Measurements from ENCODE around the gene CUL4A. TPM values are rescaled to one million over a fixed set of nuclear protein-coding genes. Genes with fewer than 3 reads are reported as not detected.

CUL4A gene
- total RNA-seq, 5 donors from 2014 or later (not counting 1 experiment from before 2014, with no cell fraction given), result 80.3 to 94.5 (median 82.7) TPM

DNA sequence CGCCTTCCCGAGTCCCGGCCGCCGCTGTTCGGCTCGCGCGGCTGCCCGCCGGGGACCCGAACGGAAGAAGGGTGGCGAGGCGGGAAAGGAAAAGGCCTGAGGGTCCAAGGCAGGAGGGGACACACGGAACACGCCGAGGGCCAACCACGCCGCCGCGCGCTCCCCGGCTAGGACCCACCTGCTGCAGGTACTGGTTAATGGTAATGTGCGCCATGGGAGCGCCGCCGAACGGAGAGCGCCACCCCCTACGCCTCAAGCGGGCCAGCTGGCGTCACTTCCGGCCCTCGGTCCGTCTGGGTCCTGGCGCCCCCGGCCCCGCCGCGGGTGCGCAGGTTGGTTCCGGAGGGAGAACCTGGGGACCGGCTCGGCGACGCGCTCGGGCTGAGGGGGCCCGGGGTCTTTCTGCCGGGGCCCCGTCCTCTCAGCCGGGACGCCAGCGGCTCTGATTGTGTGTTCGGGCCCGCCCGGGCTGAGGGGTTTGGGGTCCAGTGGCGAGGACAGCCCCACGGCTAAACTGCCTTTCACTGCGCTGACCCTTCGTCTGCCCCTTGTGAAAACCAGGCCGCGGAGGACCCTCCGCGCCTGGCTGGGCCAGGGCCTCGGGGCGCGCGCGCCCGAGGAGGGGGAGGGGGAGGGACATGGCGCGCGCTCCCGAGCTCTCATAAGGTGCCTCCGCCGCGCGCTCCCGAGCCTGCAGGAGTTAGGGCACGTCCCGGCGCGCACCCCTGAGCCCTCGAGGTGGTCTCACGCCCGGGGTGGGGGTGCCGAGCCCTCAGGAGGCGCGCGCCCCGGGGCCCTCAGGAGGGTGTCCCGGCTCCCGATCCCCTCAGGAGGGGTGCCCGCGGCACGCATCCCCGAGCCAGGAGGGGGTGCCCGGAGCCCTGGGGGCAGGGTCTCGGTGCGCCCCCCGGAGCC, 735 bp upstream of the CUL4A start, which contains the start of gene PCID2:
Gene PCID2 (minus strand): TSS at position 249 of the 915 bp plus-strand sequence. CDS start 35 bp downstream, at position 214.
- peak within 1 kb of the TSS; percentile 86 to 92 (median 87) for H3K4me3 Mint-ChIP-seq
- H3K27me3 Mint-ChIP-seq, result no peaks in the 10 kb centered on the region
- Histone ChIP-seq H3K4me1 (ENCODE audit: control insufficient read depth in 1 of 2, extremely low read depth in 1 of 2, insufficient read depth in 2 of 2, low read length in 2 of 2) (peaks cover 36 to 53% of the 10 kb centered on the region in 2 experiments), H3K27me3 (replicated peaks in 1 of 2; ENCODE audit: control insufficient read depth in 2 of 2, extremely low read depth in 1 of 2, insufficient read depth in 2 of 2, low read length in 1 of 2) (no peaks in the 10 kb centered on the region), H3K9me3 (no peaks in the 10 kb centered on the region), H3K36me3 (ENCODE audit: control insufficient read depth in 2 of 2, extremely low read depth in 1 of 2, insufficient read depth in 1 of 2, low read length in 1 of 2) (peaks cover 0 to 45% of the 10 kb centered on the region in 2 donors), H3K4me3 (ENCODE audit: control insufficient read depth in 1 of 2, extremely low read depth in 1 of 2, low read length in 1 of 2) (peak within 1 kb of the TSS; percentile 64 to 84), H3K27ac (ENCODE audit: low read length) (peak within 1 kb of the TSS; percentile 96)
- peaks cover 66 to 68% (median 68%) of the 10 kb centered on the region in 3 donors for H3K4me1 Mint-ChIP-seq
- POLR2A ChIA-PET, result no interaction called here
- under 1% methylated on average over 96 of the region's 103 CpGs for WGBS (ENCODE audit: insufficient coverage)
- H3K9me3 Mint-ChIP-seq, result no peaks in the 10 kb centered on the region
- ATAC-seq (replicated peaks in 1 of 4) (peak; percentile 72 to 77 (median 73)), DNase-seq (peak; percentile 78 to 95 (median 87))
- CTCF ChIA-PET, result no interaction called here
- peaks cover 22% of the 10 kb centered on the region for H3K36me3 Mint-ChIP-seq
- peak within 1 kb of the TSS; percentile 77 to 86 for H3K27ac Mint-ChIP-seq

DNA sequence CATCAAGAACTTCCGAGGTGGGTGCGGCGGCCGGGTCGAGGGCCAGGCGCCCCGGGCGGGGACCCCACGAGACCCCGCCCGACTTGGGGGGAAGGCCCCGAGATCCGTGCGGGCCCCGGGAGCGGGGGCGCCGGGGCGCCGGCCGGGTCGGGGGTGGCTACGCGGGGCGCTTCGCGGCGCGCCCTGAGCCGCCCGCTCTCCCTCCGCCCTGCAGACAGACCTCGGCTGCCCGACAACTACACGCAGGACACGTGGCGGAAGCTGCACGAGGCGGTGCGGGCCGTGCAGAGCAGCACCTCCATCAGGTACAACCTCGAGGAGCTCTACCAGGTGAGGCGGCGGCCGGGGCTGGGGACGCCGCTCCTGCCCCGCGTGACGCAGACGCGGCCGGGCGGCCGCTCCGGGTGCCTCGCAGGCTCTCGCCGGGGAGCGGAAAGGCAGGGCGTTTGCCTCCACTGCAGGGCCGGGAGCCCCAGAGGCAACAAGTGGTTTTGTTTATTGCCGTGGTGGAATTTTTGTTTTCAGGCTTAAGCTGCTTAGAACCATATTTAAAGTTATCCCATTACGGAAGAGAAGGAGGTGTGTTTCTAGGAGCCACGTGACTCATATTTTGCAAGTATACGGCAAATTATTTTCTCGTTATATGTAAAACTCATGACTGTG, 477 bp downstream of the CUL4A start:
- ATAC-seq (replicated peaks in 1 of 4), result peak; percentile 60 to 77 (median 65)
- Histone ChIP-seq H3K4me3 (ENCODE audit: control insufficient read depth in 1 of 2, extremely low read depth in 1 of 2, low read length in 1 of 2) (peak overlapping the region; percentile 49 to 64), H3K36me3 (ENCODE audit: control insufficient read depth in 2 of 2, extremely low read depth in 1 of 2, insufficient read depth in 1 of 2, low read length in 1 of 2) (peaks cover 0 to 39% of the 10 kb centered on the region in 2 donors), H3K4me1 (ENCODE audit: control insufficient read depth in 1 of 2, extremely low read depth in 1 of 2, insufficient read depth in 2 of 2, low read length in 2 of 2) (peaks cover 37 to 47% of the 10 kb centered on the region in 2 experiments), H3K27ac (ENCODE audit: low read length) (peak overlapping the region; percentile 63), H3K9me3 (no peaks in the 10 kb centered on the region), H3K27me3 (replicated peaks in 1 of 2; ENCODE audit: control insufficient read depth in 2 of 2, extremely low read depth in 1 of 2, insufficient read depth in 2 of 2, low read length in 1 of 2) (no peaks in the 10 kb centered on the region)
- H3K27ac Mint-ChIP-seq, result peak overlapping the region; percentile 79
- H3K36me3 Mint-ChIP-seq, result peaks cover 21% of the 10 kb centered on the region
- peak overlapping the region; percentile 71 to 84 (median 73) for H3K4me3 Mint-ChIP-seq
- peaks cover 59 to 63% (median 59%) of the 10 kb centered on the region in 3 donors for H3K4me1 Mint-ChIP-seq
- ChIA-PET CTCF (interaction anchor here in 1 of 2 donors (0.7 to 1.4 kb wide), 2 partner anchors 50 to 87 kb away, joined by 3 to 4 read pairs; partner anchors contain the start of gene LAMP1), POLR2A (interaction anchor here in 1 of 2 donors (0.6 to 0.7 kb wide), 2 partner anchors 87 to 284 kb away, joined by 3 read pairs; partner anchors contain the start of gene LAMP1)
- DNase-seq, result peak; percentile 51 to 87 (median 79)
- no peaks in the 10 kb centered on the region for H3K27me3 Mint-ChIP-seq
- under 1% methylated on average over 59 of the region's 67 CpGs for WGBS (ENCODE audit: insufficient coverage)
- H3K9me3 Mint-ChIP-seq, result no peaks in the 10 kb centered on the region

DNA sequence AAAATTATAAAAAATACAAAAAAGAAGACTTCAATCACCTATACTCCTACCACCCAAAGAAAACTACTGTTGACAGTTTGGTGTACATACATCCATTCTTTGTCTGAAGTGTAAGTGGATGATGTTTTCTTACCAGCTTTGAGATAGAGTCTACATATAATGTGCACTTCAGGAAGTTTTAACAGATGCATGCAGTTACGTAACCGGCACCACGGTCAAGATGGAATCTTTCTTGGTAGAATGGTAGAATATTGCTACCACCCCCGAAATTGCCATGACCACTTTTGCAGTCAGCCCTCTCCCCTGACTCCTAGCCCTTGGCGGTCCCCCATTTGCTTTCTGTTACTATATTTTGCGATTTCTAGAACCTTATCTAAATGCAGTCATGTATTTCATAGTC, 1.4 kb downstream of the CUL4A start:
- POLR2A ChIA-PET, result no interaction called here
- Histone ChIP-seq H3K9me3 (no peaks in the 10 kb centered on the region), H3K4me1 (ENCODE audit: control insufficient read depth in 1 of 2, extremely low read depth in 1 of 2, insufficient read depth in 2 of 2, low read length in 2 of 2) (peaks cover 33 to 56% of the 10 kb centered on the region in 2 experiments), H3K4me3 (ENCODE audit: control insufficient read depth in 1 of 2, extremely low read depth in 1 of 2, low read length in 1 of 2) (no peak overlapping the region), H3K27me3 (replicated peaks in 1 of 2; ENCODE audit: control insufficient read depth in 2 of 2, extremely low read depth in 1 of 2, insufficient read depth in 2 of 2, low read length in 1 of 2) (no peaks in the 10 kb centered on the region), H3K27ac (ENCODE audit: low read length) (no peak overlapping the region), H3K36me3 (ENCODE audit: control insufficient read depth in 2 of 2, extremely low read depth in 1 of 2, insufficient read depth in 1 of 2, low read length in 1 of 2) (peaks cover 0 to 35% of the 10 kb centered on the region in 2 donors)
- Mint-ChIP-seq H3K27me3 (no peaks in the 10 kb centered on the region), H3K4me3 (peak overlapping the region; percentile 55 to 73 (median 71)), H3K9me3 (no peaks in the 10 kb centered on the region), H3K4me1 (peaks cover 50 to 53% (median 50%) of the 10 kb centered on the region in 3 donors), H3K27ac (peak overlapping the region; percentile 38 to 66), H3K36me3 (peaks cover 14% of the 10 kb centered on the region)
- CTCF ChIA-PET, result interaction anchor here in 1 of 2 donors (0.5 kb wide), 1 partner anchor 63 kb away, joined by 4 read pairs; no protein-coding TSS in a partner anchor
- 100% methylated on average over 1 of the region's 6 CpGs for WGBS (ENCODE audit: insufficient coverage)
- ATAC-seq (replicated peaks in 1 of 4), result no peak
- no peak for DNase-seq

DNA sequence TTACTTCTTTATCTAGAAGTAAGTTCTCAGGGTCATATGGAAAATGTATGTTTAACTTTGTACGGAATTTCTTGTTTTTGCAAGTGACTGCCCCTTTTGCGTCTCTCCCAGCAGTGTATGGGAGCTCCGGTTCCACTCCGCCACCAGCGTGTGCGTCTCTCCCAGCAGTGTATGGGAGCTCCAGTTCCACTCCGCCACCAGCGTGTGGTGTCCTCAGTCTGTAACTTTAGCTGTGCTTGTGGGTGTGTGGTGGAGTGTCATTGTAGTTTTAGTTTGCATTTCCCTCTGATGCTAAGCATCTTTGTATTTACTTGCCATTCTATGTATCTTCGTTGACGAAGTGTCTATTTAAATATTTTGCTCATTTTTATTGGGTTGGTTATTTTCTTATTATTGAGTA, 2.4 kb downstream of the CUL4A start:
- H3K4me3 ChIP-seq (ENCODE audit: control insufficient read depth in 1 of 2, extremely low read depth in 1 of 2, low read length in 1 of 2), result no peak overlapping the region
- H3K27me3 Mint-ChIP-seq, result no peaks in the 10 kb centered on the region
- 98% methylated on average over 8 of the region's 10 CpGs for WGBS (ENCODE audit: insufficient coverage)

DNA sequence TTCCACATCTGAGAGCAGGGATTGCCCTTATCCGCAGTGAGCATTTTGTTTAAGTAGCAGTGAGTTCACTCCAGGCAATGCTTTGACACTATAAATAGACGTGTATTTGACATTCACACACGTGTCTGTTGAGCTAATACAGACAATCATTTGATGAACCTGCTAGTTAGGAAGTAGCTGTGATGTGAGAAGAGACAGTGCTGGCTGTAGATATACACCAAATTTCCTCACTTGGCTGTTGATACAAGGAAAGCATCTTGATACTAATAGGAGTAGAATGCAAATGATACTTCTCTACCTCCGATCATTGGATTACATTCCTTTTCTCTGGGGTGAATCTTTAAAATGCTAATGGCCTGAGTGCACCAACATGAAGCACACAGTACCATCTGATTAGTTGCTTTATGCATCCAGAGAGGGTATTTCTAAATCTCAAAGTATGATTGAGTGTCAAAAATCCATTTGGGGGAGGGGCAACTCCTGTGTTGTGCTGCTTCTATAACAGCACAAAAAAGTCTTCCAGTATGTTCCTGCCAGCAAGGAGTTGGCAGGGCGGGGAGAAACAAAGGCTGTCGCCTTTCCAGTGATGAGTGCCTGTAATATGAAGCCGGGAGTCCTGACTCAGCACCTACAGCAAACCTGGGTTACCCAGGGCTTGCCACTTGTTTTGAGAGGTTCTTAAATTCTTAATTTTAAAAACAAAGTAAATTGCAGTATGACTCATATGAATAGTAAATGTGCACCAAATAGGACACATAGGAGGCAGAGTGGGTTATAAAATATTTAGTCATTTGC, 7.0 kb downstream of the CUL4A start:
- Mint-ChIP-seq H3K27ac (peak overlapping the region; percentile 41 to 47), H3K36me3 (peaks cover 16% of the 10 kb centered on the region), H3K27me3 (no peaks in the 10 kb centered on the region), H3K4me1 (peaks cover 22 to 36% (median 35%) of the 10 kb centered on the region in 3 donors), H3K9me3 (no peaks in the 10 kb centered on the region), H3K4me3 (no peak overlapping the region)
- H3K4me1 ChIP-seq (ENCODE audit: control insufficient read depth in 1 of 2, extremely low read depth in 1 of 2, insufficient read depth in 2 of 2, low read length in 2 of 2), result peaks cover 7 to 38% of the 10 kb centered on the region in 2 experiments
- ChIA-PET POLR2A (no interaction called here), CTCF (no interaction called here)
- no peaks in the 10 kb centered on the region for H3K9me3 ChIP-seq
- DNase-seq (no peak), ATAC-seq (replicated peaks in 1 of 4) (peak in 1 of 4 experiments; percentile 13)
- no peak overlapping the region for H3K4me3 ChIP-seq (ENCODE audit: control insufficient read depth in 1 of 2, extremely low read depth in 1 of 2, low read length in 1 of 2)
- H3K27ac ChIP-seq (ENCODE audit: low read length), result no peak overlapping the region
- H3K27me3 ChIP-seq (replicated peaks in 1 of 2; ENCODE audit: control insufficient read depth in 2 of 2, extremely low read depth in 1 of 2, insufficient read depth in 2 of 2, low read length in 1 of 2), result no peaks in the 10 kb centered on the region
- 93% methylated on average over 3 of the region's 7 CpGs for WGBS (ENCODE audit: insufficient coverage)
- peaks cover 4 to 44% of the 10 kb centered on the region in 2 donors for H3K36me3 ChIP-seq (ENCODE audit: control insufficient read depth in 2 of 2, extremely low read depth in 1 of 2, insufficient read depth in 1 of 2, low read length in 1 of 2)

More for the DNA sequence above, 2.4 kb downstream of the CUL4A start:
- Histone ChIP-seq H3K27ac (ENCODE audit: low read length) (no peak overlapping the region), H3K4me1 (ENCODE audit: control insufficient read depth in 1 of 2, extremely low read depth in 1 of 2, insufficient read depth in 2 of 2, low read length in 2 of 2) (peaks cover 24 to 53% of the 10 kb centered on the region in 2 experiments), H3K27me3 (replicated peaks in 1 of 2; ENCODE audit: control insufficient read depth in 2 of 2, extremely low read depth in 1 of 2, insufficient read depth in 2 of 2, low read length in 1 of 2) (no peaks in the 10 kb centered on the region), H3K9me3 (no peaks in the 10 kb centered on the region), H3K36me3 (ENCODE audit: control insufficient read depth in 2 of 2, extremely low read depth in 1 of 2, insufficient read depth in 1 of 2, low read length in 1 of 2) (peaks cover 0 to 26% of the 10 kb centered on the region in 2 donors)
- no peaks in the 10 kb centered on the region for H3K9me3 Mint-ChIP-seq
- ATAC-seq (replicated peaks in 1 of 4) (no peak), DNase-seq (peak in 1 of 35 experiments; percentile 28)
- POLR2A ChIA-PET, result no interaction called here
- H3K36me3 Mint-ChIP-seq, result peaks cover 9% of the 10 kb centered on the region
- CTCF ChIA-PET, result no interaction called here
- H3K27ac Mint-ChIP-seq, result peak overlapping the region in 1 of 2 donors; percentile 23
- H3K4me1 Mint-ChIP-seq, result peaks cover 40 to 44% (median 41%) of the 10 kb centered on the region in 3 donors
- peak overlapping the region; percentile 49 to 71 (median 58) for H3K4me3 Mint-ChIP-seq
